Activated CD4-positive, alpha-beta T cell treated with anti-CD3 and anti-CD28 coated beads, Interleukin-2, amount 50 U/mL, for 16 hours (primary cell): ENCODE results near the gene TSPAN5.

ENCODE experiments used
- DNase-seq: peaks from one replicate; pipeline ENCODE4 v3.0.0-alpha.2; 2020

Gene TSPAN5

DNA sequence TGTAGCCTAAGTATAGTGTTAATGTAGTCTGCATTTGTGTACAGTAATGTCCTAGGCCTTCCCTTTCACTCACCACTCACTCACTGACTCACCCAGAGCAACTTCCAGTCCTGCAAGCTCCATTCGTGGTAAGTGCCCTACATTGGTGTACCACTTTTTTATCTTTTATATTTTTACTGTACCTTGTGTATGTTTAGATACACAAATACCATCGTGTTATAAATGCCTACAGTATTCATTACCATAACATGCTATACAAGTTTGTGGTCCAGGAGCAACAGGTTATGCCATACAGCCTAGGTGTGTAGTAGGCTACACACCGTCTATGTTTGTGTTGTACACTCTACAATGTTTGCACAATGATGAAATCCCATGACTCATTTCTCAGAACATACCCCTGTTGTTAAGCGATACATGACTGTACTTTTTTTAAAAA lies 15.4 kb downstream of the TSPAN5 start:
- DNase-seq = peak; percentile 51

- no peak for DNase-seq
These were observed 16.3 kb downstream of the TSPAN5 start for GRCh38 chr4:98641906-98642668.

DNA sequence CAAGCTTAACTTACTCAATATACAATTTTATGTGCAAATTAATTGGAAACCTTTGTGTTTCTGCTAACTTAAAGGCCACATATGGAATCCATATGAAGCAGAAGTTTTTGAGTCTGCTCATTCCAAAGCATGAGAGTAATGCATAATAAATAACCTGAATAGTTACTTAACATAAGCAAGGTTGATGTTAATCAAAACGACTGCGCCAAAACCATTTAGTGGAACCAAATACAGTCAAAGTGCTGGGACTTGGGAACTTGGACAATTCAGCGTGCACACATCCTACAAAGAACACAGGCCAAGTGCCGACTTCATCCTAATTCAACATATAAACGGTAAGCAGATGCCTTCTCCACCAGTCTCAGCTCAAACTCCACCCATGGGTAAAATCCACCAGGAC lies 17.0 kb downstream of the TSPAN5 start:
- DNase-seq = no peak

GRCh38 chr4:98639523-98639922 lies 18.9 kb downstream of the TSPAN5 start:
- DNase-seq = peak; percentile 42

DNA sequence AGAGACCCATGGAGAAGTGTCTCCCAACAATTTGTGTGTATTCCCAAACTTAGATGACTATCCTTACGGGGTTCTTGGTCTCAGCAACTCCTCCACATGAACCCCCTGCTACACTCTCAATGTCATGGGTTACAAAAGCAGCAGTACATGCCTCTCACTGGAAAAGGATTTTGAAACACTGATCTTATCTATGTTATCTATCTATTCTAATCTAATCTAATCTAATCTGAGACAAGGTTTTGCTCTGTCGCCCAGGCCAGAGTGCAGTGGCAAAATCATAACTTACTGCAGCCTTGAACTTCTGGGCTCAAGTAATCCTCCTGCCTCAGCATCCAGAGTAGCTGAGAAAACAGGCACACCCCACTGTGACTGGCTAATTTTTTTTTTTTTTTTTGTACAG lies 19.3 kb downstream of the TSPAN5 start:
- DNase-seq = no peak

DNA sequence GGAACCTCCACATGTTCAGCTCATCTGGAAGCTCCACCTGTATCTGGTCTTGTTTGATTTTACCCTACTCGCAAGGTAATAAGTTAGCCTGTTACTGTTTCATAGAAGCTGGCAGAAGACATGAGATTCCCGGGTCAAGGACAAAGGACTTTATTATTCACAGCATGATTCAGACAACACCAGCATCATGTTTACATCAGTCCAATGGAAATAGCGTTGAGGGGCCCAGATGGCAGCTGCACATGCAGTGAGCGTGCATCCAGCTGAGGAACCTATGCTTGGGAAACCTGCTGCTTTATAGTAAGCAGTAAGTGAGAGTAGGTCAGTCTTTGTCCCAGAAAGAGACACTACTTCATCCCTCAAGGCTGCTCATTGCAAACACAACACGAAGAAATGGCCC lies 19.8 kb downstream of the TSPAN5 start:
- no peak for DNase-seq

DNA sequence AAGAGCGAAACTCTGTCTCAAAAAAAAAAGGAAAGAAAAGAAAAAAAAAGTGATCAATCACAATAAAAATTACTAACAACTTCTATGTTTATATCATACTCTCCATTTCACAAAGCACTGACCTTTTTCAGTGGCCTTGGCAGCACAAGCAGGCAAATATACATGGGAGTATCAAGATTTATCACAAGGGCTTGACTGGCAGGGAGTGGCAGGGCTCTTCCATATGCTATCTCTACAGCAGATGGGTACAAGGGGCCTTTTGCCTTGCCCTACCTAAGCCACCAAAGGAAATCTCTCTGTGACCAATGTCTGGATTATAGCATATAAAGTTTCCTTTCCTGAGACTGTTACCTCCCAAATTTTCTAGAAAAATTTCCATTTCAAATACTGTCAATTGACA lies 24.4 kb downstream of the TSPAN5 start:
- no peak for DNase-seq

- no peak for DNase-seq
These were observed 25.3 kb downstream of the TSPAN5 start for GRCh38 chr4:98633159-98633558.

DNA sequence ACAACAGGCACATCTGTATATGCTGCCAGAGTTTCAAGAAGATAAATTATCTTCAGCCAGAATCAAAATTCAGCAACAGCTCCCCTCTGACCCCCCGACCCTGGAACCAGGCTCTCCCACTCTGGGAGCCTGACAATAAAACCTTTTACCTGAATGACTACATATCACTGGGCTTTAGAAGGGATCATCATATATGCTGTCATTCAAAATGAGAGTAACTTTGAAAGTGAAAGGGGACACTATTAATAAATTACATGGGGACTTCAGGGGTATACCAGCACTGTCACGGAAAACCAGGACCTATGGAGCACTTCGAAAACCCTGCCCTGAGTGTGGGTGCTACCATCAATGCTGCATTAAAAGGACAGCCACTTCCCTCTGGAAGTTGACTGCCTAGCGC lies 26.2 kb downstream of the TSPAN5 start:
- no peak for DNase-seq

DNA sequence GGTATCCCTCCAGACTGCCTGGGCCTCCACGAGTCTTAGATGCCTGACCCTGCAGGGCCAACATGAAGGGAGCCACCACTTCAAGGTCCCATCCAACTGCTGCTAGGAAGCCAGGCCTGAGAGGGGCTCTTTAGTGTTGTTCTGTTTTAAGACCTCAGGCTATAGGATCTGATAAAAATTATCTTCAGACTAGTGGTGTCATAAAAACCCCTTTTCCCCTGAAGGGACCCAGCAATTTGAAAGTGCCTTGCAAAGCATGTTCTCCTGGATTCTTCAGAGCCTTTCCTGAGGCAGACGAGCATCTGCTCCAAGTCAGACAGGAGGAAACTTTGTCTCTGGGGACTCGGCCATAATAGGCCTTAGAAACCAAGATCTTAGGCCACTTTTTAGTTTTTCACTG lies 26.9 kb downstream of the TSPAN5 start:
- DNase-seq = no peak

DNA sequence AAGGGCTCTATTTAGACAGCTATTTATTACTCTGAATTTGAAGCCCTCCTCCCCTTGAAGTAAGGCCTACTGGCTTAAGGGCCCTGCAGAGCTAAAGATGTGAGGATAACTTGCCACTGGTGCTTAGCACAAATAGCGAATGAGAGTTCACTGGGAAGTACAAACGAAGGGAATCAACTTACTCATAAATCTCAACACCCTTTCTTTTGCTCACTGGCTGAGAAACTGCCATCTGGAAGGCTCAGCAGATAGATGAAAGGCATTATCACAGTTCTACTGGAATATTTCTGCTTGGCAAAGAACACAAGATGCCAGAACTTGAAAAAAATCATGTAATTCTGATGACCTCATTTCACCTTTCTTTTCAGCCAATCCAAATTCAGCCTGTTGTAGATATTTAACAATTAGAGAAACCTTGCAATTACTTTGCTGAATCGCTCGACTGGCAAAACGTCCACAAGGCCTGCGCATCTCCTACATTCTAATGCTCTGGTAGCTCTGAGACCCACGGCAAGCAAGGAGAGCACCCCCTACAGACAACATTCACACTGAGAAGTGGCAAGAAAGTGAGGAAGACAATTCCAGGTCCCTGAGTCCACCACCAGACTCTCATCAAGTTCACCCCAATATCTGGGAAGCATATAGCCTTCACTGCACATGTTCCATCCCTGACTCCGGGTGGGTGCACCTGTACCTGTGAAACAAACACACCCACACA lies 27.5 kb downstream of the TSPAN5 start:
- DNase-seq = no peak

- DNase-seq = no peak
These were observed 30.7 kb downstream of the TSPAN5 start for GRCh38 chr4:98627531-98628257.

- peak; percentile 14 for DNase-seq
These were observed 32.1 kb downstream of the TSPAN5 start for GRCh38 chr4:98626350-98626749.

DNA sequence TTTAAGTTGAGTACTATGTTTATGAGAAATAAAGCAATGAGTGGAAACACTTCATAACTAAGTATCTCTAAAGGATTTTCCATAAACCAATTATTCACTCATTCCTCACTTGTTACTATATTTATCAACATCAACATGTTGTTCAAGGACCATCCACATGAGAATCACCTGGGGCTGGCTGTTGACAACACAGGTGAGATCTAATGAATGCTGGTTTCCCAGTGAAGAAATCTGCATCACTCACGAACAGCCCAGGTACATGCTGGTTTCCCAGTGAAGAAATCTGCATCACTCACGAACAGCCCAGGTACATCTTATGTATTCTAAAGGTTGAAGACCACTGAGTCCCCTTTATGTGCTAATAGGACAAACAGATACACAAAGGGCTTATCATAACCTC lies 32.5 kb downstream of the TSPAN5 start:
- DNase-seq = no peak

DNA sequence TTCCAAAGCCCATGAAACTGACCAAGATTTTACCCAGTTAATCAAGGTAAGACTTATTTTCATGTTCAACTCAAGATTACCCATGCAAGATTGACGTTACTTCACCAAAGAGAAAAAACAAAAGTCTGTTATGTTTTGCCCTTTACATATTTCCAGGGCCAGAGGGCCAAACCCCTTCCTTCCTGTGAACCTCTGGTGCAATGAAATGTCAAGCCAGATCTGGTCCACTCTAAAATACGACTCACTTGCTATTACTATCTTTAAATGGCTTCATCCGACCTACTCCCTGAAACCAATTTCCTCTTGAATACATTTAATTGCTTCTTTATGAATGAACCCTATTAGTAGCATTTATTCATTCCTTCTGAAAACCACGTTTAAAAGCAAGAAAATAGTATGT lies 33.0 kb downstream of the TSPAN5 start:
- DNase-seq = no peak

GRCh38 chr4:98624642-98625041 lies 33.8 kb downstream of the TSPAN5 start:
- no peak for DNase-seq

- DNase-seq = no peak
These were observed 34.3 kb downstream of the TSPAN5 start for GRCh38 chr4:98624144-98624543.

DNA sequence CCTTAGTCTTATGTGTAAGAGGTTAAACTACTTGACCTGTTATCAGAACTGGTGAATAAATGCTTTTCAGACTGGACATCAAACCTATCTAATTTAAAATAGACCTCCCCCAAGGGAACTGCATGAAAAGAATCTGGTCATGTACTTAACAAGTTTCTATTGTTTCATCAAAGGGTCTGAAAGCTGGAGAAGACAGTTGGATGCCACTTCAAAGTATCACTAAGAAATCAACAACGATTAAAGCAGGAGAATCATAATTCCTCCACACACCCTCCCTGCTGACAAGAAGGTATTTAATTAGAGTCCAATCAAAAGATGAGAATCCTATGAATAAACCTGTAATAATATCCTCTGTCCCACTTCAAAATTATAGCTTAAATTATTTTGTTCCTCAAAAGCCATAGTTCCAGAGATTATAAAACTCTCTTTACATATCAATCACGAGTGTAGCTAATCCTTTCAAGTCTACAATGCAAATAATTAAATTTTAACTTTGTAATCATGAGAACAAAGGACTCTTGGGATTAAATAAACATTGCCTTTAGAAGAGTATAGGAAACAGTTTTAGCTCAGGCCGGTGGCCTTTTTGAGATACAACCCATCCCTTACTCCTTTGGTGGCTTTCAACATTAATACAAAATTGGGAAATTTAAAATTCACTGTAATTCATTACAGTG lies 35.1 kb downstream of the TSPAN5 start:
- no peak for DNase-seq

GRCh38 chr4:98620087-98620784 lies 38.2 kb downstream of the TSPAN5 start:
- no peak for DNase-seq

DNA sequence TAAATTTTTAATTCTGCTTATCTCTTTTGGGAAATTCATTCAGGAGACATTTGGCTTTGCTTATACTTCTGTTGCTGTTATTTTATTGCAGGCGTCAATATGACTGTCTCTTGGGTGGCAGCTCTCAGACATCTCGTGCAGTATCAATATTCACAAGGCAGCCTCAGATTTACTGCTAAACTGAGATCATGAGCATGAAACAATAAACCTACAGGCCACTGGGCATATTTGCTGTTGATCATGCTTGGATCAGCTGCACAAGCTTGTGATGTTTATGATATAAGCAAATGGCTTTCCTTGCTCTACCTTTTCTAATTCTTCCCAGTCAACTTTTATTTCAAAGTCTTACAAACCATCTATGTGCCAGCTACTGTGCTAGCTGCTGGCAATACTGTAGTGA lies 39.2 kb downstream of the TSPAN5 start:
- DNase-seq = no peak

DNA sequence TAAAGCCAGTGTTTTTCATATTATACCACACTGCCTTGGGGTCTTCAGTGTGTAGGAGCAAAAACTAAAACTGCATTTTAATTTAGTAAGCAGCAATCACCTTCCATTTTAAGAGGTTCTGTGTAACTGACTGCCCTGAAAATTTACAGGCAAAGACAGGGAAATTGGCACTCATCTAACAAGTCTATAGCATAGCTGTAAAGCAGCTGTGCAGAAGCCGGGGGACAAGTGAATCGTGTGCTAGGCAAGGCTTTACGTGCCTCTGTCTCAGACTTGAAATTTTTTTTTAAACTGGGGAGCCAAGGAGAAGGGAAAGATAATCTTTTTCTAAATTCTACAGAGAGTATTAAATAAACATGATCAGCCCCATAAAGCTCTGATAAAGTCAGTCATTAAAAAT lies 39.7 kb downstream of the TSPAN5 start:
- no peak for DNase-seq

- no peak for DNase-seq
These were observed 40.9 kb downstream of the TSPAN5 start for GRCh38 chr4:98617358-98618047.
